ENCODE measurements around the gene OVOL1. TPM values are rescaled to one million over a fixed set of nuclear protein-coding genes. Genes with fewer than 3 reads are reported as not detected.

OVOL1 gene
- total and polyA plus RNA-seq, 2 of the 13 experiments (the other 11 are each of a cell fraction or from before 2014, with no cell fraction given): 0.01 TPM; not detected in 1

GRCh38 chr11:65744026-65744698, 42.7 kb upstream of the OVOL1 start (continued):
- peak; percentile 53 for TF ChIP-seq ELF3 (CRISPR knock-in tag; IDR thresholded peaks at IDR 0.05)
- TF ChIP-seq ZNF747 (CRISPR knock-in tag; IDR thresholded peaks at IDR 0.05; ENCODE audit: borderline replicate concordance): no peak
- TF ChIP-seq NFYC (CRISPR knock-in tag; IDR thresholded peaks at IDR 0.05): peak; percentile 68
- peak; percentile 85 for TF ChIP-seq RAD21 (CRISPR knock-in tag; IDR thresholded peaks at IDR 0.05)
- peak; percentile 28; the same call in 1 of the 2 replicates for TF ChIP-seq TARDBP (CRISPR knock-in tag; IDR thresholded peaks at IDR 0.05)
- TF ChIP-seq MIER3 (CRISPR knock-in tag; IDR thresholded peaks at IDR 0.05; ENCODE audit: borderline replicate concordance): no peak
- no peak for TF ChIP-seq PRPF4 (IDR thresholded peaks at IDR 0.05; ENCODE audit: low read depth, low read length, poor library complexity, severe bottlenecking)
- TF ChIP-seq RFX3 (CRISPR knock-in tag; IDR thresholded peaks at IDR 0.05): no peak
- peak; percentile 56; the same call in 1 of the 2 replicates for TF ChIP-seq TFE3 (CRISPR knock-in tag; IDR thresholded peaks at IDR 0.05)
- peak; percentile 83 for TF ChIP-seq ZMYM4 (CRISPR knock-in tag; IDR thresholded peaks at IDR 0.05)
- TF ChIP-seq NKX3-1 (CRISPR knock-in tag; IDR thresholded peaks at IDR 0.05): no peak
- TF ChIP-seq THAP8 (CRISPR knock-in tag; IDR thresholded peaks at IDR 0.05; ENCODE audit: borderline replicate concordance): no peak
- TF ChIP-seq NR2F1 (CRISPR knock-in tag; IDR thresholded peaks at IDR 0.05): no peak
- no peak for TF ChIP-seq MAFG (CRISPR knock-in tag; IDR thresholded peaks at IDR 0.05)
- no peak for TF ChIP-seq ZNF318 (CRISPR knock-in tag; IDR thresholded peaks at IDR 0.05)
- TF ChIP-seq ATF5 (CRISPR knock-in tag; IDR thresholded peaks at IDR 0.05; ENCODE audit: low read depth): no peak
- TF ChIP-seq ELF4 (CRISPR knock-in tag; IDR thresholded peaks at IDR 0.05; ENCODE audit: borderline replicate concordance): peak; percentile 52; the same call in 1 of the 2 replicates
- TF ChIP-seq ZNF441 (CRISPR knock-in tag; IDR thresholded peaks at IDR 0.05; ENCODE audit: borderline replicate concordance): no peak; the same call in 1 of the 2 replicates
- TF ChIP-seq FOSL2 (CRISPR knock-in tag; IDR thresholded peaks at IDR 0.05): peak; percentile 40; the same call in 1 of the 2 replicates

Measured in HepG2 (cell line).